ENCODE measurements around the gene CD46.
"Not testable (repeated sequence)": the region's sequence is repeated elsewhere in the genome, so short reads cannot be mapped to it uniquely, and the experiment has no call there.

The CD46 gene

DNA sequence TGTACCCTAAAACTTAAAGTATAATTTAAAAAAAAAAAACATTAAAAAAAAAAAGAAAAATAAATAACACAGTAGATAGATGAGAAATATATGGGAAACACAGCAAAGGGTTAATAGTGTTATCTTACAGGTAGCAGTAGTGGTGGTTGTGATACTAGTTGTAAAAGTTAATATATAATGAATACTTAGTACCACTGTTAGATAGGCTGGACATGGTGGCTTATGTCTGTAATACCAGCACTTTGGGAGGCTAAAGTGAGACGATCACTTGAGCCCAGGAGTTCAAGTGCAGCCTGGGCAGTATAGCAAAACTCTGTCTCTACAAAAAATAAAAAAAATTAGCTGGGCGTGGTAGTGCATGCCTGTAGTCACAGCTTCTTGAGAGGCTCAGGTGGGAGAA lies 32.6 kb upstream of the CD46 start:
- TF ChIP-seq CTCF (IDR thresholded peaks at IDR 0.05; ENCODE audit: insufficient read depth, low read length, poor library complexity, severe bottlenecking): no peak
- Histone ChIP-seq H3K4me3 (replicated peaks; ENCODE audit: low read depth, low read length) (no peak overlapping the region), H3K36me3 (ENCODE audit: control insufficient read depth, insufficient read depth, low read length) (no peaks in the 10 kb centered on the region), H3K27me3 (replicated peaks; ENCODE audit: control insufficient read depth, insufficient read depth, low read length) (no peaks in the 10 kb centered on the region)
- DNase-seq (ENCODE audit: extremely low read depth, insufficient read length): no peak

DNA sequence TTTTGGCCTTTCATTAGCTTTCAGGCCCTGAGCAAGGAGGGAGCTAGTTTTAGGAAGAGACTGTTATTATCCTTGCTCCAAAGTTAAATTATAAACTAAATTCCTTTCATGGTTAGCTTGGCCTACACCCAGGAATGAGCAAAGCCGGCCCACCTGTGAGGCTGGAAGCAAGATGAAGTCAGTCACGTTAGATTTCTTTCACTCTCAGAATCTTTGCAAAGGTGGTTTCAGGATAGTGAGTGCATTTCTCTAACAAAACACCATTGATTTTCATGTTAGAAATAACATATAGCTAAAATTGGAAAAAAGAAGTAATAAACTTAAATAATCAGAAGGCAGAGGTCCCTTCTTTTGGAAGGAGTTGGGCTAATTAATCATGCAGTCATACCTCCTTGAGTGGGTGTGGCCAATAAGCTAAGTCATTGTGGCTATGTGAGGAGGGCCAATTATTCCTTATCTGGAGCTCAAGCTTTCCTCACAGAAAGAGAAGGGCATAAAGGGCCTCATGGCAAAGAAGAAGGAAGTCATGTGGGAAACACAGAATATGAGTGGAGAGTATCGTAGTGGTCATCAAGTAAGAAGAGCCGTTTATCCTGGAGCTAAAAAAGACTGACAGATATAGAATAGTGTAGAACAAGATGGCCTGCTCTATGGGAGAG lies 23.5 kb upstream of the CD46 start:
- not testable (repeated sequence) for H3K27me3 ChIP-seq (replicated peaks; ENCODE audit: control insufficient read depth, insufficient read depth, low read length); H3K4me3 ChIP-seq (replicated peaks; ENCODE audit: low read depth, low read length); DNase-seq (ENCODE audit: extremely low read depth, insufficient read length); H3K36me3 ChIP-seq (ENCODE audit: control insufficient read depth, insufficient read depth, low read length)

- not testable (repeated sequence) for H3K27me3 ChIP-seq (replicated peaks; ENCODE audit: control insufficient read depth, insufficient read depth, low read length); DNase-seq (ENCODE audit: extremely low read depth, insufficient read length); H3K4me3 ChIP-seq (replicated peaks; ENCODE audit: low read depth, low read length); H3K36me3 ChIP-seq (ENCODE audit: control insufficient read depth, insufficient read depth, low read length)
Measured at GRCh38 chr1:207737503-207738157, 14.2 kb upstream of the CD46 start.

- not testable (repeated sequence) for DNase-seq (ENCODE audit: extremely low read depth, insufficient read length); H3K27me3 ChIP-seq (replicated peaks; ENCODE audit: control insufficient read depth, insufficient read depth, low read length); H3K4me3 ChIP-seq (replicated peaks; ENCODE audit: low read depth, low read length); H3K36me3 ChIP-seq (ENCODE audit: control insufficient read depth, insufficient read depth, low read length)
Measured at GRCh38 chr1:207738158-207738659, 13.6 kb upstream of the CD46 start.

DNA sequence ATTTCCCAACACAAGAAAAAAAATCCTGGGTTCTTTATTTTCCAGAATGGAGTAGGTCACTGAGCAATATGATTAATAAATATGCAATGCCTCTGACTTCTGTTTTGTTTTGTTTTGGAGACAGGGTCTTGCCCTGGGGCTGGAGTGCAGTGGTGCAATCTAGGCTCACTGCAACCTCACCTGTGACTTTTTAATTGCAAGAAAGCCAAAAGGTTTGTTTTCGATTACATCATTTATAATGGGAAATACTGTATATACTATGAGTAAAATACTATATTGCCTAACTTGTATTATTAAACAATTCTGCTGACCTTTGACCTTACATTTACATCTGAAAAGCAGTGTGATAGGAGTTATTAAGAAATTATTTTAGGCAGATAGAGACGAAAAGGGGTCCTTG lies 11.6 kb upstream of the CD46 start:
- no peak for TF ChIP-seq CTCF (IDR thresholded peaks at IDR 0.05; ENCODE audit: insufficient read depth, low read length, poor library complexity, severe bottlenecking)
- DNase-seq (ENCODE audit: extremely low read depth, insufficient read length): no peak

GRCh38 chr1:207742850-207743555 lies 8.9 kb upstream of the CD46 start:
- Histone ChIP-seq H3K36me3 (ENCODE audit: control insufficient read depth, insufficient read depth, low read length) (no peaks in the 10 kb centered on the region), H3K27me3 (replicated peaks; ENCODE audit: control insufficient read depth, insufficient read depth, low read length) (no peaks in the 10 kb centered on the region), H3K4me3 (replicated peaks; ENCODE audit: low read depth, low read length) (no peak overlapping the region)
- no peak for DNase-seq (ENCODE audit: extremely low read depth, insufficient read length)
- no peak for TF ChIP-seq CTCF (IDR thresholded peaks at IDR 0.05; ENCODE audit: insufficient read depth, low read length, poor library complexity, severe bottlenecking)

More for the DNA sequence above, 11.6 kb upstream of the CD46 start:
- Histone ChIP-seq H3K27me3 (replicated peaks; ENCODE audit: control insufficient read depth, insufficient read depth, low read length) (no peaks in the 10 kb centered on the region), H3K36me3 (ENCODE audit: control insufficient read depth, insufficient read depth, low read length) (no peaks in the 10 kb centered on the region), H3K4me3 (replicated peaks; ENCODE audit: low read depth, low read length) (no peak overlapping the region)

DNA sequence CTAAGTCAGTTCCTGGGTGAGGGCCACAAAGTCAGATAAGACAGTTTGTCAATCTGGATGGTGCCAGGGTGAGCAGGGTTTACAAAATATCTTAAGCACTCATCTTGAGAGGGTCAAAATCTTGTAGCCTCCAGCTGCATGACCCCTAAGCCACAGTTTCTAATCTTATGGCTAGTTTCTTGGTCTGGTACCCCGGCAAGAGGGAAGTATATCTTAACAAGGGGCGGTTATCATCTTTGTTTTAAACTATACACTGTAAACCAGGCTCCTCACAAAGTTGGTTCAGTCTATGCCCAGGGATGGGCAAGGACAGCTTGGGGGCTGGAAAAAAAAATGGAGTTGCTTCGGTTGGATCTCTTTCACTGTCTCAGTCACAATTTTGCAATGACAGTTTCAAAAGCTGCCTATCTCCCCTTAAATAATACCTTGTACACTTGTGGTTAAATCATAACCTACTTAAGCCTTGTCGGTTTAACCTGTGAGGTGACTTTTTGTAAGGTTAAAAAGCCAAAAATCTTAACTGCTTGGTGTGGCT lies 7.8 kb upstream of the CD46 start:
- H3K4me3 ChIP-seq (replicated peaks; ENCODE audit: low read depth, low read length): no peak overlapping the region
- no peak for DNase-seq (ENCODE audit: extremely low read depth, insufficient read length)
- no peak for TF ChIP-seq CTCF (IDR thresholded peaks at IDR 0.05; ENCODE audit: insufficient read depth, low read length, poor library complexity, severe bottlenecking)
- H3K27me3 ChIP-seq (replicated peaks; ENCODE audit: control insufficient read depth, insufficient read depth, low read length): no peaks in the 10 kb centered on the region
- no peaks in the 10 kb centered on the region for H3K36me3 ChIP-seq (ENCODE audit: control insufficient read depth, insufficient read depth, low read length)
